PFSK-1 (cell line): ENCODE measurements around the gene LCN12.

ENCODE experiments used
- POLR2AphosphoS5 ChIP-seq: IDR thresholded peaks from 2 replicates; pipeline ENCODE4 v1.6.1; 2012; ENCODE audit warnings: low read depth, mild to moderate bottlenecking, control low read depth, low read length, moderate library complexity
- SIN3A ChIP-seq: IDR thresholded peaks from 2 replicates; pipeline ENCODE4 v1.6.1; 2012; ENCODE audit warnings: mild to moderate bottlenecking, low read length, moderate library complexity, borderline replicate concordance; ENCODE audit not compliant: insufficient read depth
- TAF1 ChIP-seq: IDR thresholded peaks from 2 replicates; pipeline ENCODE4 v1.6.1; 2012; ENCODE audit warnings: low read length, control low read depth, borderline replicate concordance; ENCODE audit not compliant: insufficient read depth
- TF ChIP-seq, protein P1 (sequence below), 2 experiments: IDR thresholded peaks; 2 replicates each; pipeline versions ENCODE4 v1.6.1 to v1.8.0; 2011 to 2012; ENCODE audit warnings: low read depth in 2 of 2, low read length in 2 of 2, control low read depth in 1 of 2, inconsistent platforms in 1 of 2, mild to moderate bottlenecking in 1 of 2, moderate library complexity in 1 of 2; ENCODE audit not compliant: insufficient read depth in 1 of 2

DNA sequence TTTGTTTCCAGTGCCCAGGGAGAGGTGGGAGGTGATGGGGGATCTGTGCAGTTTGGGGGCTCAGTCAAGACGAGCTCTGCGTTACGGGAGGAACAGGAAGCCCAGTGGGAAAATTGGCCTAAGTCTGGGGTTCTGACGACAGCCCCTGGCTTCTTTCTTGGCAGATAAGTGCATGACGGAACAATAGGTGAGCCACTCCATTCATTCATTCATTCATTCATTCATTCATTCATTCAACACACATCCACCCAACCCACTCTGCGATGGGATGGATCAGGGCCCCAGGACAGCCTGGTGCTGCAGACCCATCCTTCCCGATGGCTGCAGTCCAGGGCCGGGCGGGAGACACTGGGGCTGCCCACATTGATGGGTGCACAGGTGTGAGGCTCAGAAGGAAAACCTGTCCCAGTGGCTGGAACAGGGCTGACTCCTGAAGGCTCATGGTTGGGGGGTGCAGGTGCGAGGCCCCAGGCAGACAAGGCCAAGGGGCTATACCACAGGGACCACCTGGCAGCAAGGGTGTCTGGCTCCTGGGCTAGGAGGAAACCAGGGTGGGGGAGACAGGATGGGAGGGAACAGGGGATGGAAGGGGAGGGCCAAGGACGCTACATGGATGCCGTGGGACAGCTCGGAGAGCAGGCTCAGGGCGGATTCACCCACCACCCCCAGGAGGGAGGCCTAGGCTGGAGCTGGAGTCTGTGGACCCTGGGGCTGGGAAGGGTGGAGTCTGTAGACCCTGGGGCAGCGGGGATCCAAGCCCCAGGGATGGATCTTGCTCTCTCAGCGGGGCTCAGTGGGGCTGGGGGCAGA, 28.8 kb downstream of the LCN12 start:
- TF ChIP-seq, protein P1, sequence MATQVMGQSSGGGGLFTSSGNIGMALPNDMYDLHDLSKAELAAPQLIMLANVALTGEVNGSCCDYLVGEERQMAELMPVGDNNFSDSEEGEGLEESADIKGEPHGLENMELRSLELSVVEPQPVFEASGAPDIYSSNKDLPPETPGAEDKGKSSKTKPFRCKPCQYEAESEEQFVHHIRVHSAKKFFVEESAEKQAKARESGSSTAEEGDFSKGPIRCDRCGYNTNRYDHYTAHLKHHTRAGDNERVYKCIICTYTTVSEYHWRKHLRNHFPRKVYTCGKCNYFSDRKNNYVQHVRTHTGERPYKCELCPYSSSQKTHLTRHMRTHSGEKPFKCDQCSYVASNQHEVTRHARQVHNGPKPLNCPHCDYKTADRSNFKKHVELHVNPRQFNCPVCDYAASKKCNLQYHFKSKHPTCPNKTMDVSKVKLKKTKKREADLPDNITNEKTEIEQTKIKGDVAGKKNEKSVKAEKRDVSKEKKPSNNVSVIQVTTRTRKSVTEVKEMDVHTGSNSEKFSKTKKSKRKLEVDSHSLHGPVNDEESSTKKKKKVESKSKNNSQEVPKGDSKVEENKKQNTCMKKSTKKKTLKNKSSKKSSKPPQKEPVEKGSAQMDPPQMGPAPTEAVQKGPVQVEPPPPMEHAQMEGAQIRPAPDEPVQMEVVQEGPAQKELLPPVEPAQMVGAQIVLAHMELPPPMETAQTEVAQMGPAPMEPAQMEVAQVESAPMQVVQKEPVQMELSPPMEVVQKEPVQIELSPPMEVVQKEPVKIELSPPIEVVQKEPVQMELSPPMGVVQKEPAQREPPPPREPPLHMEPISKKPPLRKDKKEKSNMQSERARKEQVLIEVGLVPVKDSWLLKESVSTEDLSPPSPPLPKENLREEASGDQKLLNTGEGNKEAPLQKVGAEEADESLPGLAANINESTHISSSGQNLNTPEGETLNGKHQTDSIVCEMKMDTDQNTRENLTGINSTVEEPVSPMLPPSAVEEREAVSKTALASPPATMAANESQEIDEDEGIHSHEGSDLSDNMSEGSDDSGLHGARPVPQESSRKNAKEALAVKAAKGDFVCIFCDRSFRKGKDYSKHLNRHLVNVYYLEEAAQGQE (IDR thresholded peaks at IDR 0.05; ENCODE audit: insufficient read depth in 1 of 2, low read depth in 2 of 2, low read length in 2 of 2), result no peak
- TF ChIP-seq TAF1 (no peak), POLR2AphosphoS5 (no peak), SIN3A (no peak)
